Lower lobe of right lung (tissue), 2 donors: ENCODE results near the gene AGAP2. TPM values are rescaled to one million over a fixed set of nuclear protein-coding genes. Genes with fewer than 3 reads are reported as not detected.

Source experiments
- ATAC-seq, 2 donors: fragments of 200-7000 bp; cut with Tn5 transposase; one replicate each; pipeline ENCODE4 v1.9.1; 2020 to 2022; ENCODE audit warnings: mild to moderate bottlenecking in 2 of 2, moderate library complexity in 2 of 2
- DNase-seq: peaks from one replicate; pipeline ENCODE4 v3.0.0-alpha.2; 2020
- H3K27ac ChIP-seq: fragments of 200-600 bp; one replicate; pipeline ENCODE4 v1.8.0; 2022
- H3K27me3 ChIP-seq: fragments of 200-600 bp; one replicate; pipeline ENCODE4 v1.8.0; 2022; ENCODE audit warnings: low read depth
- H3K36me3 ChIP-seq: fragments of 200-600 bp; one replicate; pipeline ENCODE4 v1.8.0; 2022; ENCODE audit warnings: mild to moderate bottlenecking
- H3K4me1 ChIP-seq: fragments of 200-600 bp; one replicate; pipeline ENCODE4 v1.8.0; 2022
- H3K4me3 ChIP-seq: fragments of 200-600 bp; one replicate; pipeline ENCODE4 v1.8.0; 2022; ENCODE audit warnings: mild to moderate bottlenecking
- H3K9me3 ChIP-seq: fragments of 200-600 bp; one replicate; pipeline ENCODE4 v1.8.0; 2022
- CTCF ChIP-seq: fragments of 200-600 bp; IDR thresholded peaks from one replicate; pipeline ENCODE4 v1.8.0; 2022; ENCODE audit warnings: antibody characterized with exemption, mild to moderate bottlenecking
- intact Hi-C: fragments of 100-400 bp; cut with DNase I; formaldehyde crosslinking; loops from one replicate; pipeline ENCODE4 v1.11.0; 2022
- total RNA-seq: library from RNA; stranded (reverse); fragmentation: NEBNext Ultra II Directional; extraction: Animal tissue kit (Norgen Biotek cat#: 25700); gene quantifications from one replicate; pipeline ENCODE4 v1.2.1, GENCODE V29; 2021
- donor health status: DM: no; HTN: yes; CAD: no; lungs with severe emphysema.

The AGAP2 gene
- total RNA-seq, 1 donor from 2014 or later = 5.7 TPM

DNA sequence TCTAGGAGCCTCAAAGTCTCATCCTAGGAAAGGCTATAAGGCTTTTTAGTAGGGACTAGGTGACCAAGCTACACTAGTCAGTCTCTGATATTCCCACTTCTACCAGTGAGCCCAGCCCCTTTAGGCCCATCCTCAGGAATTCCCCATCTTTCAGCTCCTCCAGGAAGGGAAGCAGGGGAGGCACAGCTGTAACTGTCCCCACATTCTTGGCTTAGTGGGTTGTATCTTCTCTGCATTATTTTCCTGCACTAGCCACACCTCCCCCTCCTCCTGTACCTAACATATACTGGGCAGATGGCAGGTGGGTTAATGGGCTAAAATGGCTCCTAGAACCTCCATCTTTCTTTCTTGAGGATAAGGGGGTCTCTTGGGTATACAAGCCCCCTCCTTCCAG lies 28.8 kb upstream of the AGAP2 start:
- H3K9me3 ChIP-seq = no peaks in the 10 kb centered on the region
- H3K4me1 ChIP-seq = peaks cover 41% of the 10 kb centered on the region
- peaks cover 19% of the 10 kb centered on the region for H3K36me3 ChIP-seq
- H3K27me3 ChIP-seq = peaks cover 35% of the 10 kb centered on the region
- no peak for DNase-seq
- no peak overlapping the region for H3K4me3 ChIP-seq
- intact Hi-C loops = no loop called here
- ATAC-seq = no peak
- no peak overlapping the region for H3K27ac ChIP-seq
- no peak for TF ChIP-seq CTCF

GRCh38 chr12:57766464-57767304 lies 28.1 kb upstream of the AGAP2 start, which contains the start of gene CYP27B1:
TSS of gene CYP27B1 (minus strand) at chr12:57767078. CDS start at chr12:57767041, 37 bp downstream.
- Histone ChIP-seq H3K27ac (no peak within 1 kb of the TSS), H3K4me3 (peak within 1 kb of the TSS; percentile 55), H3K4me1 (peaks cover 41% of the 10 kb centered on the region), H3K27me3 (peaks cover 35% of the 10 kb centered on the region), H3K9me3 (no peaks in the 10 kb centered on the region), H3K36me3 (peaks cover 19% of the 10 kb centered on the region)
- intact Hi-C loops = no loop called here
- ATAC-seq = peak; percentile 43 to 45
- peak; percentile 64 for DNase-seq
- no peak for TF ChIP-seq CTCF

GRCh38 chr12:57765698-57766463 lies 27.3 kb upstream of the AGAP2 start:
- peak overlapping the region; percentile 55 for H3K4me3 ChIP-seq
- H3K36me3 ChIP-seq = peaks cover 19% of the 10 kb centered on the region
- DNase-seq = no peak
- peak; percentile 32 to 53 for ATAC-seq
- intact Hi-C loops = no loop called here
- no peak overlapping the region for H3K27ac ChIP-seq
- H3K4me1 ChIP-seq = peaks cover 33% of the 10 kb centered on the region
- H3K9me3 ChIP-seq = no peaks in the 10 kb centered on the region
- H3K27me3 ChIP-seq = peaks cover 35% of the 10 kb centered on the region
- TF ChIP-seq CTCF = no peak

DNA sequence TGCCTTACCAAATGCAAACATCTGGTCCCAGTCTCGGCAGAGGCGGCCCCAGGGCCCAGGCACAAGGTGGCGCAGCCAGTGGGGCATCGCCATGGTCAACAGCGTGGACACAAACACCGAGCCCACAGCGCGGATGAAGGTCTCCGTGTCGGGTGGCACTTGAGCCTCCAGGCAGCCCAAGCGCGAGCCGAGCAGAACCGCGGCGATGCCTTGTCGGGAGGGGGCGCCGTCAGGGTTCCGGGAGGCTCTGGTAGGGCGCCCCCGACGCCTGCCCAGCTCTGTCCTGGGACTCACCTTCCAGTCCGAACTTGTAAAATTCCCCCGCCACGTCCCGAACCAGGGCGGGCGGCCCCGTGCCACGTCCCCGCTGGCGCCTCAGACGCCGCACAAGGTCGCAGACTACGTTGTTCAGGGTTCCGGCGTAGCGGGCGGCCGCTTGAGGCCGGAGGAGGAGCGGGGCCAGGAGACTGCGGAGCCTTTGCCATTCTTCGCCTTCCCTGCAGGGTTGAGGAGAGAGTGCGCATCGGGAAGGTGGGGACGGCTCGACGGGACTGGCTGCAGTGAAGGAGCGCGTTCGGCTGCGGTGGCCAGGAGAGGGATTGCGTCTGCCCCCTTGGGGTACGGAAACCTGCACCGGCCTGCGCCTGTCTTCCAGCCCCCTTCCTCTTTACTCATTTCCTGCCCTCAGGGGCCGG lies 26.6 kb upstream of the AGAP2 start:
- peaks cover 35% of the 10 kb centered on the region for H3K27me3 ChIP-seq
- peaks cover 31% of the 10 kb centered on the region for H3K4me1 ChIP-seq
- H3K9me3 ChIP-seq = no peaks in the 10 kb centered on the region
- peaks cover 17% of the 10 kb centered on the region for H3K36me3 ChIP-seq
- intact Hi-C loops = no loop called here
- peak overlapping the region; percentile 55 for H3K4me3 ChIP-seq
- DNase-seq = peak; percentile 63
- ATAC-seq = peak; percentile 67
- peak; percentile 40 for TF ChIP-seq CTCF
- no peak overlapping the region for H3K27ac ChIP-seq

- intact Hi-C loops = no loop called here
- DNase-seq = no peak
- H3K36me3 ChIP-seq = peaks cover 12% of the 10 kb centered on the region
- ATAC-seq = peak; percentile 26 to 44
- peak overlapping the region; percentile 55 for H3K4me3 ChIP-seq
- no peak for TF ChIP-seq CTCF
- H3K27ac ChIP-seq = no peak overlapping the region
- H3K9me3 ChIP-seq = no peaks in the 10 kb centered on the region
- peaks cover 35% of the 10 kb centered on the region for H3K27me3 ChIP-seq
- H3K4me1 ChIP-seq = peaks cover 31% of the 10 kb centered on the region
These were observed 26.1 kb upstream of the AGAP2 start for GRCh38 chr12:57764662-57765002.
